ENCODE data around the gene MINDY3. TPM values are rescaled to one million over a fixed set of nuclear protein-coding genes. Genes with fewer than 3 reads are reported as not detected.
"Not testable (repeated sequence)": the region's sequence is repeated elsewhere in the genome, so short reads cannot be mapped to it uniquely, and the experiment has no call there.

MINDY3 gene
- total RNA-seq, 4 donors from 2014 or later = 17.0 to 26.4 (median 22.4) TPM

DNA sequence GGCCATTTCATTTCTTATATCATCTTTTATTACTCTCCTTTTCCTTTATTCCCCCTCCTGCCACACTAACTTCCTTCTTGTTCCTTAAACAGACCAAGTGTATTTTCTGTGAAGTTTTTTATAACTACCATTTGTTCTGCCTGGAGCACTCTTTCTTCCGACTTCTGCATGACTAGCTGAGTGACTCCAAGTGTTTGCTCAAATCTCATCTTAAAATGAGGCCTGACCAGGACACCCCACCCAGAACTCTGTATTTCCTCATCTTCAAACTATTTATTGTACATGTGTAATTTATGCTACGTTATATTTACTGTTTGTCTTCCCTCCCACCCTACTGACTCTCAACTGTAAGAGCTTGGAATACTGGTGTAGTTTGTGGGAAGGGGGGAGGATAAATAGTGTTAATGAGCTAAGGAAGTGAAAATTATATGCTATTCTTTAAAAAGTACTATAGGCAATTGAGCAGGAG, 3.2 kb downstream of the MINDY3 start:
- Histone ChIP-seq H3K9me3 (no peaks in the 10 kb centered on the region), H3K4me3 (no peak overlapping the region), H3K4me1 (peaks cover 0 to 15% (median 5%) of the 10 kb centered on the region in 4 donors), H3K36me3 (no peaks in the 10 kb centered on the region), H3K27ac (no peak overlapping the region), H3K27me3 (no peaks in the 10 kb centered on the region)
- DNase-seq = no peak
- TF ChIP-seq, protein P1, sequence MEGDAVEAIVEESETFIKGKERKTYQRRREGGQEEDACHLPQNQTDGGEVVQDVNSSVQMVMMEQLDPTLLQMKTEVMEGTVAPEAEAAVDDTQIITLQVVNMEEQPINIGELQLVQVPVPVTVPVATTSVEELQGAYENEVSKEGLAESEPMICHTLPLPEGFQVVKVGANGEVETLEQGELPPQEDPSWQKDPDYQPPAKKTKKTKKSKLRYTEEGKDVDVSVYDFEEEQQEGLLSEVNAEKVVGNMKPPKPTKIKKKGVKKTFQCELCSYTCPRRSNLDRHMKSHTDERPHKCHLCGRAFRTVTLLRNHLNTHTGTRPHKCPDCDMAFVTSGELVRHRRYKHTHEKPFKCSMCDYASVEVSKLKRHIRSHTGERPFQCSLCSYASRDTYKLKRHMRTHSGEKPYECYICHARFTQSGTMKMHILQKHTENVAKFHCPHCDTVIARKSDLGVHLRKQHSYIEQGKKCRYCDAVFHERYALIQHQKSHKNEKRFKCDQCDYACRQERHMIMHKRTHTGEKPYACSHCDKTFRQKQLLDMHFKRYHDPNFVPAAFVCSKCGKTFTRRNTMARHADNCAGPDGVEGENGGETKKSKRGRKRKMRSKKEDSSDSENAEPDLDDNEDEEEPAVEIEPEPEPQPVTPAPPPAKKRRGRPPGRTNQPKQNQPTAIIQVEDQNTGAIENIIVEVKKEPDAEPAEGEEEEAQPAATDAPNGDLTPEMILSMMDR (IDR thresholded peaks at IDR 0.05) = no peak
- no peak for TF ChIP-seq POLR2A (IDR thresholded peaks at IDR 0.05)

DNA sequence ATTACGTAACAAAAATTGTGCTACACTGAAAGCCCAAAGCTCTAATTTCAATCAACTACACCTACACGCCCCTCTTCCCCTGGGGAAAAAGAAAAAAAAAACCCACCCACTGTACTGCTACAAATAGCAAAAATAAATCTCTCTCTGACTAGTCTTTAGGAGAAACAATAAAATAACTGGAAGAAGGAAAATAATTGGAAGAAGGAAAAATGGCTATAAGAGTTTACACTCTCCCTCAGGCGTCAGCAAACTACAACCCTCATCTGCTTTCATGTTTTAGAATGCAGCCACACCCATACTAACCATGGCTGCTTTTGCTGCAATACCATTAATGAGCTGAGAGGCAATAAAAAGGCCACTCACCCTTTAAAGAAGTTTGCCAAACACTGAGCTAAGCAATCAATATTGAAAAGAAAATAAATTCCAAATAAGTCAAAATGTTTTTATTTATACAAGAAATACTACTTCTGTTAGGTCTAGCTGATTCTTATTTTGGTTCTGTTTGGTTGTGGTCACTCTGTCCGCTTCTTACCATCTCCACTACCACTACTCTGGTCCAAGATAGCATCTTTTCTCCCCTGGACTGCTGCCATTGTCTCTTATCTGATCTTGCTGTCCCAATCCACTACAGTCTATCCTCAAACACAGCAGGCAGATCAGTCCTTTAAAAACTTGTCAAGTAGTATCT, 3.8 kb downstream of the MINDY3 start:
- no peak overlapping the region for H3K4me3 ChIP-seq
- TF ChIP-seq POLR2A (IDR thresholded peaks at IDR 0.05) = no peak
- TF ChIP-seq, protein P1 (IDR thresholded peaks at IDR 0.05) = no peak
- H3K27ac ChIP-seq = no peak overlapping the region
- H3K36me3 ChIP-seq = no peaks in the 10 kb centered on the region
- peaks cover 0 to 15% (median 5%) of the 10 kb centered on the region in 4 donors for H3K4me1 ChIP-seq
- H3K27me3 ChIP-seq = no peaks in the 10 kb centered on the region
- H3K9me3 ChIP-seq = no peaks in the 10 kb centered on the region
- DNase-seq = no peak

DNA sequence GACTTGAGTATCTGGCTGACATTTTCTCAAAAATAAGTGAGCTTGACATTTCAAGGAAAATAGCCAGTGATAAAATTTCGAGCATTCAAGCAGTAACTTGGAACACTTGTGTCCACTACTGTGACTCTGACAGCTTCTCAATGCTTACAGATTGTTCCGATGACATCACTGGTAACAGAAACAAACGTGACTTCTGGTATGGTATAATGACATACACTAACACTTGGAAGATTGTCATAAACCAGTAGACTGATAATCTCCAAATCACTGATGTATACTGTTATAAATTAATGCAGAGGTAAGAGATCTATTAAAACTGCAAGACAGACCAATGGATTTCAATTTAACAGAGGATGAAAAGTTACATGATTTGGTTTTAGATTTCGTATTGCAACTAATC, 6.5 kb downstream of the MINDY3 start:
- peaks cover 0 to 5% (median 1%) of the 10 kb centered on the region in 4 donors for H3K9me3 ChIP-seq
- no peak overlapping the region for H3K27ac ChIP-seq
- DNase-seq = no peak
- H3K27me3 ChIP-seq = no peaks in the 10 kb centered on the region
- no peak overlapping the region for H3K4me3 ChIP-seq
- H3K4me1 ChIP-seq = peaks cover 0 to 9% (median 3%) of the 10 kb centered on the region in 4 donors
- no peak for TF ChIP-seq POLR2A (IDR thresholded peaks at IDR 0.05)
- TF ChIP-seq, protein P1 (IDR thresholded peaks at IDR 0.05) = no peak
- no peaks in the 10 kb centered on the region for H3K36me3 ChIP-seq

DNA sequence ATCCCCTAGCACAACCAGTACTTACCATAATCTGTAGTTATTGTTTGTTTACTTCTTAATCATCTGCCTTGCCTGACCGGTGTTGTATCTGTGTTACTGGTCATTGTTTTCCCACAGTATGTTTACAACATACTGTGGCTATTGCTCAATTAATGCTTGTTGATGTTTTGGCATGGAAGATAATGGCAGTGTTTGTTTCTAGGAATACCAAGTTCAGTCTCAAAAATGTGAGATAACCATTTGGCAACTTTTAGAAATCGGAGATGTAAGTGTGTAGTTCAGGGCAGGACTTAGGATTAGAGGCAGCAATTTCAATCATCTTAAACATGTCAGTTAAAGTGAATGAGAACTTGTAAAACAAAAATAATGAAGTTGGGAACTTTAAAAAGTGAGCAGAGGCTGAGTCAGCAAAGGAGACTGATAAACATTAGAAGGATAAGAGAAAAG, 8.2 kb downstream of the MINDY3 start:
- H3K27me3 ChIP-seq = no peaks in the 10 kb centered on the region
- no peak overlapping the region for H3K27ac ChIP-seq
- no peak overlapping the region for H3K4me3 ChIP-seq
- H3K36me3 ChIP-seq = no peaks in the 10 kb centered on the region
- no peak for DNase-seq
- no peak for TF ChIP-seq POLR2A (IDR thresholded peaks at IDR 0.05)
- TF ChIP-seq, protein P1 (IDR thresholded peaks at IDR 0.05) = no peak
- peaks cover 0 to 5% (median 1%) of the 10 kb centered on the region in 4 donors for H3K9me3 ChIP-seq
- peaks cover 0 to 5% (median 0%) of the 10 kb centered on the region in 4 donors for H3K4me1 ChIP-seq

DNA sequence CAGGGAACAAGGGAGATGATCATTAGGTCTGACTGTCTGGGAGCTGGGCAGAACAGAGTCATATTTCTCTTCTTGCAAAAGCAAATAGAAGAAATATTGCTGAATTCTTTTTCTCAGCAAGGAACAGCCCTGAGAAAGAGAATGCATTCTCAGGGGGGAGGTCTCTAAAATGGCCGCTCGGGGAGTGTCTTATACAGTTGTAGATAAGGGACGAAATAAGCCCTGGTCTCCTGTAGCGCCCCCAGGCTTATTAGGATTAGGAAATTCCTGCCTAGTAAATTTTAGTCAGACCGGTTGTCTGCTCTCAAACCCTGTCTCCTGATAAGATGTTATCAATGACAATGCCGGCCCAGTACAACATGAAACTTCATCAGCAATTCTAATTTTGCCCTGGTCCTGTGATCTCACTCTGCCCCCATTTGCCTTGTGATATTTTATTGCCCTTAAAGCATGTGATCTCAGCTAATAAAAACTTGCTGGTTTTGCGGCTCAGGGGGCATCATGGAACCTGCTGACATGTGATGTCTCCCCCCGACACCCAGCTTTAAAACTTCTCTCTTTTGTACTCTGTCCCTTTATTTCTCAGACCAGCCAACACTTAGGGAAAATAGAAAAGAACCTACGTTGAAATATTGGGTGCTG, 9.8 kb downstream of the MINDY3 start:
- H3K9me3 ChIP-seq, H3K27me3 ChIP-seq, H3K27ac ChIP-seq, H3K4me3 ChIP-seq, DNase-seq, H3K4me1 ChIP-seq, H3K36me3 ChIP-seq: not testable (repeated sequence)

DNA sequence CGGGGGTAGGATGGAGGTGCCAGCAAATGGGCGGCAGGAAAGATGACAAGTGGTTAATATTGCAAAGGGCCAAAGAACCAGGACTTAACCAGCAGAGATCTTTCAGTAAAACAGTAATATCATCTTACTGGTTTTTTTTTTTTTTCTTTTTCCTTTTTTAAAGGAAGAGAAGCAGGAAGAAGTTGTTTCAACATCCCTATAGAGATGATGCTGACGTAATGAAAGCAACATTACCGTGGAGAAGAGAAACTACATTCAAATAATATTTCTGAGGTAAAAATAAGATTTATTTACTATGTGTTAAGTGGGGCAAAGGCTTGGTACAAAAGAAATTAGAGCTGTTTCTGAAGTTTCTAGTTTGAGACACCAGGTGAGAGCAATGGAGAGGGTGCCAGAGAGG, 11.0 kb downstream of the MINDY3 start:
- no peaks in the 10 kb centered on the region for H3K36me3 ChIP-seq
- H3K9me3 ChIP-seq = peaks cover 0 to 5% (median 1%) of the 10 kb centered on the region in 4 donors
- no peaks in the 10 kb centered on the region for H3K4me1 ChIP-seq
- DNase-seq = no peak
- TF ChIP-seq, protein P1 (IDR thresholded peaks at IDR 0.05) = no peak
- no peak for TF ChIP-seq POLR2A (IDR thresholded peaks at IDR 0.05)
- H3K27ac ChIP-seq = no peak overlapping the region
- H3K27me3 ChIP-seq = no peaks in the 10 kb centered on the region
- H3K4me3 ChIP-seq = no peak overlapping the region
